Endothelial cell of umbilical vein (primary cell): ENCODE results near the gene PDE8B. TPM values are rescaled to one million over a fixed set of nuclear protein-coding genes. Genes with fewer than 3 reads are reported as not detected.

ENCODE experiments used
- BruUV-seq: library from RNA; stranded (reverse); fragments of 400-500 nt; replicated peaks from 2 replicates; lab custom pipeline; 2021; lab: Mats Ljungman, UMichigan
- CTCF ChIA-PET: fragments of 300-600, 350-600 bp; sonication (Branson Sonifier 250); formaldehyde crosslinking; loops from one replicate; lab custom pipeline; 2021; ENCODE audit warnings: antibody characterized with exemption, inconsistent platforms; lab: Charles Lee
- POLR2A ChIA-PET: fragments of 300-600, 350-600 bp; sonication (Branson Sonifier 250); formaldehyde crosslinking; loops from one replicate; lab custom pipeline; 2021; ENCODE audit warnings: antibody characterized with exemption, inconsistent platforms; lab: Charles Lee
- DNase-seq: peaks from one replicate; pipeline ENCODE4 v3.0.0-alpha.2; 2011; ENCODE audit warnings: low read depth, low spot score
- FAIRE-seq: peaks from 2 replicates; lab custom pipeline; 2011; peaks lifted over from hg19 to GRCh38; lab: Jason Lieb, UNC
- H2AFZ ChIP-seq: 2 replicates; pipeline ENCODE4 v1.6.0; 2012; ENCODE audit warnings: low read depth, low read length, control low read depth, inconsistent platforms
- H3K27ac ChIP-seq: 2 replicates; pipeline ENCODE4 v1.5.1; 2011; ENCODE audit warnings: low read depth, mild to moderate bottlenecking, control low read depth, low read length, moderate library complexity; ENCODE audit not compliant: insufficient read depth
- H3K27me3 ChIP-seq, 2 experiments: 2 replicates each; pipeline versions ENCODE4 v1.6.0 to v1.6.1; 2011; ENCODE audit warnings: low read length in 2 of 2, mixed read lengths in 1 of 2; ENCODE audit not compliant: control insufficient read depth in 2 of 2, insufficient read depth in 2 of 2
- H3K36me3 ChIP-seq, 2 experiments: 2 replicates in 1 of 2; 3 replicates in 1 of 2; pipeline ENCODE4 v1.5.1; 2011; ENCODE audit warnings: low read length in 2 of 2, mild to moderate bottlenecking in 1 of 2, moderate library complexity in 1 of 2; ENCODE audit not compliant: control insufficient read depth in 2 of 2, insufficient read depth in 2 of 2; ENCODE audit errors: extremely low read depth in 1 of 2
- H3K4me1 ChIP-seq: 3 replicates; pipeline ENCODE4 v1.5.1; 2011; ENCODE audit warnings: mild to moderate bottlenecking, low read length; ENCODE audit not compliant: control insufficient read depth, insufficient read depth; ENCODE audit errors: extremely low read depth
- H3K4me2 ChIP-seq: 2 replicates; pipeline ENCODE4 v1.6.1; 2011; ENCODE audit warnings: low read length, control low read depth, mixed read lengths; ENCODE audit not compliant: insufficient read depth
- H3K4me3 ChIP-seq, 3 experiments: fragments of 200-600 bp in 1 of 3; sonication (generic), shearing (Covaris generic) in 1 of 3; replicated peaks in 1 of 3; 2 replicates each; pipeline ENCODE4 v1.5.1; 2011 to 2016; ENCODE audit warnings: control low read depth in 3 of 3, low read length in 3 of 3, mild to moderate bottlenecking in 2 of 3, inconsistent platforms in 1 of 3, low read depth in 1 of 3, moderate library complexity in 1 of 3; ENCODE audit not compliant: insufficient read depth in 1 of 3
- H3K79me2 ChIP-seq: 2 replicates; pipeline ENCODE4 v1.6.0; 2012; ENCODE audit warnings: low read length, inconsistent platforms; ENCODE audit not compliant: control insufficient read depth, insufficient read depth
- H3K9ac ChIP-seq: replicated peaks from 2 replicates; pipeline ENCODE3; 2011; ENCODE audit warnings: low read length, control low read depth; ENCODE audit not compliant: insufficient read depth; ENCODE audit errors: extremely low read depth
- H3K9me1 ChIP-seq: replicated peaks from 3 replicates; pipeline ENCODE4 v1.6.0; 2011; ENCODE audit warnings: mild to moderate bottlenecking, low read length; ENCODE audit not compliant: control insufficient read depth, insufficient read depth; ENCODE audit errors: extremely low read depth
- H3K9me3 ChIP-seq: replicated peaks from 2 replicates; pipeline ENCODE4 v1.5.1; 2012; ENCODE audit warnings: low read length, inconsistent platforms; ENCODE audit not compliant: control insufficient read depth, insufficient read depth
- H4K20me1 ChIP-seq: replicated peaks from 2 replicates; pipeline ENCODE3; 2011; ENCODE audit warnings: mild to moderate bottlenecking, low read length; ENCODE audit not compliant: control insufficient read depth, insufficient read depth; ENCODE audit errors: extremely low read depth
- EZH2 ChIP-seq: IDR thresholded peaks from 2 replicates; pipeline ENCODE4 v1.6.1; 2012; ENCODE audit warnings: borderline replicate concordance, low read depth, mild to moderate bottlenecking, moderate library complexity, low read length, inconsistent platforms; ENCODE audit not compliant: severe bottlenecking
- FOS ChIP-seq: IDR thresholded peaks from 2 replicates; pipeline ENCODE4 v1.6.1; 2011; ENCODE audit warnings: mild to moderate bottlenecking, low read length, moderate library complexity, borderline replicate concordance; ENCODE audit not compliant: insufficient read depth
- GATA2 ChIP-seq: IDR thresholded peaks from 2 replicates; pipeline ENCODE4 v1.7.0; 2011; ENCODE audit warnings: low read depth, mild to moderate bottlenecking, moderate library complexity, mixed read lengths, low read length; ENCODE audit not compliant: insufficient read length, insufficient read depth
- JUN ChIP-seq: IDR thresholded peaks from 2 replicates; pipeline ENCODE4 v1.6.1; 2011; ENCODE audit warnings: borderline replicate concordance, low read depth; ENCODE audit not compliant: insufficient read length, insufficient read depth
- MAX ChIP-seq: IDR thresholded peaks from 2 replicates; pipeline ENCODE4 v1.6.1; 2011; ENCODE audit not compliant: insufficient read depth, insufficient read length
- MYC ChIP-seq: IDR thresholded peaks from one replicate; pipeline ENCODE4 v1.6.1; 2011; ENCODE audit warnings: mild to moderate bottlenecking, low read depth, low read length
- POLR2A ChIP-seq: IDR thresholded peaks from 2 replicates; pipeline ENCODE4 v1.6.1; 2012; ENCODE audit warnings: low read depth, mild to moderate bottlenecking, control low read depth, low read length
- POLR2AphosphoS5 ChIP-seq: IDR thresholded peaks from 2 replicates; pipeline ENCODE4 v1.6.1; 2012; ENCODE audit warnings: low read depth, mild to moderate bottlenecking, control low read depth, low read length, moderate library complexity; ENCODE audit not compliant: insufficient read depth
- dilution Hi-C: fragments of 300-500 bp; cut with MboI; formaldehyde crosslinking; loops from one replicate; pipeline ENCODE4 v1.15.0; 2019; ENCODE audit warnings: low sequenced_read_pairs; ENCODE audit not compliant: extremely low pct_ligation_motif_present
- intact Hi-C: fragments of 100-400 bp; cut with micrococcal nuclease; formaldehyde crosslinking; loops from one replicate; pipeline ENCODE4 v1.10.0; 2022
- polyA plus RNA-seq, 4 experiments: library from polyadenylated mRNA; depleted of rRNA in 3 of 4; stranded (reverse) in 3 of 4; unstranded in 1 of 4; fragments of >200 nt; gene quantifications; 2 replicates each; pipeline versions ENCODE4 v1.2.1 to v1.2.3, GENCODE V29; 2011 to 2012; ENCODE audit warnings: missing spikeins in 1 of 4
- total RNA-seq: library from RNA; stranded (reverse); gene quantifications from 2 replicates; pipeline ENCODE4 v1.2.3, GENCODE V29; 2021
- TF ChIP-seq, protein P1 (sequence below), 2 donors: IDR thresholded peaks; 1 replicate in 1 of 2; 2 replicates in 1 of 2; pipeline ENCODE4 v1.5.1; 2011; ENCODE audit warnings: low read length in 2 of 2, mild to moderate bottlenecking in 2 of 2, moderate library complexity in 2 of 2, control low read depth in 1 of 2, inconsistent platforms in 1 of 2, low read depth in 1 of 2; ENCODE audit not compliant: insufficient read depth in 1 of 2; ENCODE audit errors: extremely low read depth in 1 of 2

Gene PDE8B
- total and polyA plus RNA-seq, 2 donors (not counting 3 experiments of a cell fraction or from before 2014, with no cell fraction given) = not detected

DNA sequence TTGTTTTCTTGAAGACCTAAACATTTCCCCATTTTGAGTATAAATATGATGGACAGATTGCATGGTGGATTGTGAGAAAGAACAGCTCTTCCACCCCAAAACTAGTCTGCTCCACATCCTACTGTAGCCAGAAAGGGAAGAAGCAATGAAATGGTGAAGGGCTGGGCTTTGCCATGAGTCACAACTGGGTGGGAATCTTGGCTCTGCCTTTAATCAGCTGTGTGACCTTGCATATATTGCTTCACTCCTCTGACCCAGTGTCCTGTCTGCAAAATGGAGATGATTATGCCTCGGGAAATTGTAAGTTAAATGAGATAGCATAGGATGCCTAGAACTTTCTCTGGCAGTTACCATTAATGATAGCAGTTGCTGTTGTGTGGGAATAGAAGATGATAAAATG is 101.9 kb downstream of the PDE8B start:
- TF ChIP-seq, protein P1, sequence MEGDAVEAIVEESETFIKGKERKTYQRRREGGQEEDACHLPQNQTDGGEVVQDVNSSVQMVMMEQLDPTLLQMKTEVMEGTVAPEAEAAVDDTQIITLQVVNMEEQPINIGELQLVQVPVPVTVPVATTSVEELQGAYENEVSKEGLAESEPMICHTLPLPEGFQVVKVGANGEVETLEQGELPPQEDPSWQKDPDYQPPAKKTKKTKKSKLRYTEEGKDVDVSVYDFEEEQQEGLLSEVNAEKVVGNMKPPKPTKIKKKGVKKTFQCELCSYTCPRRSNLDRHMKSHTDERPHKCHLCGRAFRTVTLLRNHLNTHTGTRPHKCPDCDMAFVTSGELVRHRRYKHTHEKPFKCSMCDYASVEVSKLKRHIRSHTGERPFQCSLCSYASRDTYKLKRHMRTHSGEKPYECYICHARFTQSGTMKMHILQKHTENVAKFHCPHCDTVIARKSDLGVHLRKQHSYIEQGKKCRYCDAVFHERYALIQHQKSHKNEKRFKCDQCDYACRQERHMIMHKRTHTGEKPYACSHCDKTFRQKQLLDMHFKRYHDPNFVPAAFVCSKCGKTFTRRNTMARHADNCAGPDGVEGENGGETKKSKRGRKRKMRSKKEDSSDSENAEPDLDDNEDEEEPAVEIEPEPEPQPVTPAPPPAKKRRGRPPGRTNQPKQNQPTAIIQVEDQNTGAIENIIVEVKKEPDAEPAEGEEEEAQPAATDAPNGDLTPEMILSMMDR (IDR thresholded peaks at IDR 0.05; ENCODE audit: extremely low read depth in 1 of 2, insufficient read depth in 1 of 2, low read depth in 1 of 2, low read length in 2 of 2) = no peak
- TF ChIP-seq FOS (no peak), POLR2AphosphoS5 (no peak), EZH2 (no peak), POLR2A (no peak), MYC (no peak), GATA2 (no peak), MAX (no peak), JUN (no peak)
- ChIA-PET CTCF (no interaction called here), POLR2A (no interaction called here)
- DNase-seq = no peak
- intact Hi-C loops (no loop called here), dilution Hi-C loops (no loop called here)
- H3K4me3 ChIP-seq = no peak overlapping the region
- H4K20me1 ChIP-seq = no peaks in the 10 kb centered on the region
- H3K9me3 ChIP-seq = no peaks in the 10 kb centered on the region
- no peak overlapping the region for H3K9ac ChIP-seq
- no peak overlapping the region for H3K27ac ChIP-seq
- BruUV-seq = no TSS peak
- no peak overlapping the region for H3K4me2 ChIP-seq
- no peaks in the 10 kb centered on the region for H3K9me1 ChIP-seq
- no peaks in the 10 kb centered on the region for H3K36me3 ChIP-seq
- H3K27me3 ChIP-seq = no peaks in the 10 kb centered on the region
- H2AFZ ChIP-seq = no peak overlapping the region
- no peaks in the 10 kb centered on the region for H3K79me2 ChIP-seq
- H3K4me1 ChIP-seq = no peaks in the 10 kb centered on the region
- FAIRE-seq = no peak
